Activated CD4-positive, alpha-beta T cell treated with anti-CD3 and anti-CD28 coated beads, Interleukin-2, amount 50 U/mL, for 48 hours (primary cell): ENCODE data around the gene ELN.
A peak's percentile ranks its signal among the peaks of the same experiment; 100 is the strongest.
"Not testable (repeated sequence)": the region's sequence is repeated elsewhere in the genome, so short reads cannot be mapped to it uniquely, and the experiment has no call there.

Experiments used
- DNase-seq, 2 experiments: peaks; one replicate each; pipeline ENCODE4 v3.0.0-alpha.2; 2020

The ELN gene

GRCh38 chr7:74044366-74045350, 16.7 kb downstream of the ELN start:
- no peak for DNase-seq

GRCh38 chr7:74046581-74046980, 18.6 kb downstream of the ELN start:
- DNase-seq, result not testable (repeated sequence)

- no peak for DNase-seq
Observed at GRCh38 chr7:74047804-74048380, 19.9 kb downstream of the ELN start.

- no peak for DNase-seq
Observed at GRCh38 chr7:74048999-74049599, 21.1 kb downstream of the ELN start.

GRCh38 chr7:74049997-74050798, 22.2 kb downstream of the ELN start:
- DNase-seq, result no peak

GRCh38 chr7:74051193-74051592, 23.2 kb downstream of the ELN start:
- DNase-seq, result no peak

GRCh38 chr7:74051629-74052410, 23.8 kb downstream of the ELN start:
- peak in 1 of 2 experiments; percentile 18 for DNase-seq

GRCh38 chr7:74052628-74053027, 24.7 kb downstream of the ELN start:
- no peak for DNase-seq

GRCh38 chr7:74053589-74054186, 25.7 kb downstream of the ELN start:
- no peak for DNase-seq

GRCh38 chr7:74056096-74056915, 28.3 kb downstream of the ELN start:
- DNase-seq, result no peak

GRCh38 chr7:74057216-74057925, 29.4 kb downstream of the ELN start:
- no peak for DNase-seq

- no peak for DNase-seq
Observed at GRCh38 chr7:74057987-74058386, 30.0 kb downstream of the ELN start.

- no peak for DNase-seq
Observed at GRCh38 chr7:74058486-74058885, 30.5 kb downstream of the ELN start.

- DNase-seq, result no peak
Observed at GRCh38 chr7:74059037-74059436, 31.1 kb downstream of the ELN start.

GRCh38 chr7:74059681-74060588, 32.0 kb downstream of the ELN start:
- no peak for DNase-seq

GRCh38 chr7:74061840-74062539, 34.0 kb downstream of the ELN start:
- DNase-seq, result peak; percentile 54 to 66

- no peak for DNase-seq
Observed at GRCh38 chr7:74063223-74063641, 35.3 kb downstream of the ELN start.

- no peak for DNase-seq
Observed at GRCh38 chr7:74063646-74064045, 35.7 kb downstream of the ELN start.
